Activated CD4-positive, alpha-beta T cell treated with anti-CD3 and anti-CD28 coated beads for 24 hours (primary cell): Measurements from ENCODE around the gene NAP1L1.
A peak's percentile ranks its signal among the peaks of the same experiment; 100 is the strongest.

ENCODE experiments used
- DNase-seq, 2 donors: peaks; one replicate each; pipeline ENCODE4 v3.0.0-alpha.2; 2020; ENCODE audit warnings: low read depth in 2 of 2

NAP1L1 gene

DNA sequence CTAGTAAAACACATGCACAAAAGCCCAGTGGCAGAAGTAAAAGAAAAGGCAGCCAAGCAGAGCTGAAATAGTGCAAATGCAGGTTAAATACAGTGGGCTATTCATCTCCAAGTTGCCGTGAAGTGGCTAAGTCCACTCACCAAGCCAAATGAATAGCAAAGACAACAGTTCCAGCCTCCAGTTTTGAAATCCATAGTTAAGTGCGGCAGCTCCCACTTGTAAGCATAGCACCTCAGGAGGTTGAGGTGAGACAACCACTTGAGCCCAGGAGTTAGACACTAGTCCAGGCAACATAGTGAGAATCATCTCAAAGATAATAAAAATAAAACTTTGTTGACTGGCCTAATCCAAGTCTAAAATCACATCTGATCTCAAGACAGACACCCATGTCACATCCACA, 43.1 kb downstream of the NAP1L1 start:
- no peak for DNase-seq

DNA sequence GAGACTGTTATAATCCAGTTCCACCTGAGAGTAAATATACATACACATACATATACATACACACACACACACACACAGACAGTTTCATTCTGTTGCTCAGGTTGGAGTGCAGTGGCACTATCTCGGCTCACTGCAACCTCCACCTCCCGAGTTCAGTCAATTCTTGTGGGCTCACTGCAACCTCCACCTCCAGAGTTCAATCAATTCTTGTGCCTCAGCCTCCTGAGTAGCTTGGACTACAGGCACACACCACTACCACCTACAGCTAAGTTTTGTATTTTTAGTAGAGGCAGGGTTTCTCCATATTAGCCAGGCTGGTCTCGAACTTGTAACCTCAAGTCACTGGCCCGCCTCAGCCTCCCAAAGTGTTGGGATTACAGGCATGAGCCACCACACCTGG, 44.0 kb downstream of the NAP1L1 start:
- no peak for DNase-seq

DNA sequence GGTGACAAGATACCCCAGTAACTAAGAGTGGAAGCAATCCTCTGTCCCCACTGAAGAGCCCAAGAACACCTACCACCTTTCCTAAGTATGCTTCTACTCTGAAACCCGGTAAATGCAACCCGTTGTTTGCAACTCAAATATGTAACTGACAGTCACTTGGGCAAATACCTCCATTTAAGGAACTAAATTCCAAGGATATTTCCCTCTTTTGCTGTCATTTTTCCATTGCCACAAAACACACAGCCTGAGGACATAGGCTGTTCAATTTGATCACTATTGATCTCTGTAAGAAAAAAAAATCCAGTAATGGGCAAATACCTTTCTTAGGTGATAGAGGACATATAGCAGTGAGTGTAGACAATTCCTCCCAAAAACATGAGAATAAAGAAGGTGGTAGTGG, 46.3 kb downstream of the NAP1L1 start:
- no peak for DNase-seq

DNA sequence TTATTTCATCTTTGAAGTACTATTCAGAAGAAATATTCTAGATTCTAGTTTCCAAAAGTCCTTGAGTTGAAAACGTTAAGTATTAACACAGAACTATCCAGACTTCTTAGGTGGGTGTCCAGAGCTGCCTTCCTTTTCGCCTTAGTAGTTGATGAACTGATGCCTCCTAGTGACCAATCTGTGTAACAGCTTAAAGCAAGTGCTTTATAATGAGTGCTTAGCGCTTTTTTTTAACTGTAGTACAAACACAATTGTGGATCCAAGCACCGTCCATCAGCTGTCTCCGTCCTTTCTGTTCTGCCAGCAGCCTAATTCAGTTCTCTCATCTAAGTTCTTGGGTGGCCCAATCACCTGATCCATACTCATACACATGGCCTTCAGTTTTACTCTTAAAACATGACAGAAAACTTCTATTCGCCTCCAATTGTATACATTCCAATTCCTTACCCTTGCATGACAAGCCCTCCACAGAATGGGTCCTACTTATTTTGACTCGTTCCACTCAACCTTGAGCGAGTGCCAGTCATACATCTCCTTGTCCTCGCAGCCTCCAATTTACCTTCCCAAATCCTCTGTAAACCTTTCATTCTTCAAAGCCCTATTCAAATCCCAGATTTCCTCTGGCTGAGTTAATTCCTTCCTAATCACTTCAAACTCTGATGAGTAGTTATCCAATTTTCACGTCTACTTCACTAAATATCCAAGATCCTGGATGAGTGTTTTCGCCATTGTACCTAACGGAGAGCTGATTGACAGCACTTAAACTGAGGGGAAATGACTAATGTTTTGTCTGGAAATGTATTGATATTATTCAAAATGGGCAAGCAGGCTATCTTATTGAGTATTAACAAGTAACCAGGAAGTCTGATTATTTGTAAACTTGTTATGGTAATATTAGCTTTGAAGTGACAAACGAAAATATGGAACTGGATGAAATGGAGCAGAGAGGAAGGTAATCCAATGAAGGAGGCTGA, 47.1 kb downstream of the NAP1L1 start:
- no peak for DNase-seq

DNA sequence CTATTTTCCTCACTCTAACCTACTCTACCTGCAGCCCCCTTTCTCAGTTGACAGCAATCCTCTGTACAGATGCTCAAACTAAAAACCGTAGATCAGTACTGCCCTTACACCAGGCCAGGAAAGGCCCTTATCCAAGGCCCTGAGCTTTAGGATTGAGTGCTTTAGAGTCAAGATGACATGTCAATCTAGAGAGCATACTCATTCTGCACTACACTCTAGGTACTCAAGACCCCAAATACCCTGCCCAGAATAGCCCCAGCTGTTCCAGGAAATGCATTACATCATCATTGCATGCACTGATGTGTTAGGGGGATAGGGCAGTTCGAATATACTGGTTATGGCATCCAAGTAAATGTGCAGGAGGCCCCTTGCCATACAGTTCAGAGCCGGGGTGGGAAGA, 49.4 kb downstream of the NAP1L1 start:
- DNase-seq, result no peak

DNA sequence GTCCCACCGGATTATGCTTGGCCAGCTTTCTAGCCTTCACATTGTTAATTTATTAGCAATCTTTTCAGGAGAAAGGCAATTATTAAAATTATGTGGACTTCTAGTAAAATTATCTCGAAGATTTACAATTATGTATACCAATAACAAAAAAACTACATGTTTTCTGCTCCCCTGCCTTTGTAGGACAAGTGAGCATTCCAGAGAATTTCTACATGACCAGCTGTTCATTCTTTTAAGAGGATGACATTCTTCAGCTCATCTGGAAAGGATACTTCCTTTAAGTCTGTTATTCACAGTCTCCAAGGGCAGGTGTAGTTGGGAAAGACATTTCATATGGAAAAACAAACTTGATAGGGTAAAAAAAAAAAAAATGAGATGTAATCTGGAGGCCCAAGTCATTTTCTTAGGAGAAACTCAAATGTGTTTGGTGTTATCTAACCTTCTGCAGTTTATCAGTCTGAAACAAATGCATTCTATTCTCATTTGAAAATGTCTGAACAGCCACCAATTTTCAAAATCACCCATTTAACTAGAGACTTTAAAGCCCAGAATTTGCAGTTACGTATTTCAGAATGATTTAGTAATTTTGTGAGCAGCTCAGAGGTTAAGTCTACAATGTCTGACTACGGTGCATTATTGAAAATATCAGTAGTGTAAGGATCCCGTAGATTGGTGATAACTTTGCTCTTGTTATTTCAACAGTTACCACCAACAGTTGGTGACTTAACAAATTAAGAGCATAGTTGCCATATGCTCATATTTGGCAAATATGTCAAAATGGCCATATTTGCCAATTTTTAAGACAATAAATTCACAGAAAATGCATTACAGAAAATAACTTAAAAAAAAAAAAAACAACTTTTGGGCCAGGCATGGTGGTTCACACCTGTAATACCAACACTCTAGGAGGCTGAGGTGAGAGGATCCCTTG, 51.1 kb downstream of the NAP1L1 start:
- DNase-seq, result no peak

DNA sequence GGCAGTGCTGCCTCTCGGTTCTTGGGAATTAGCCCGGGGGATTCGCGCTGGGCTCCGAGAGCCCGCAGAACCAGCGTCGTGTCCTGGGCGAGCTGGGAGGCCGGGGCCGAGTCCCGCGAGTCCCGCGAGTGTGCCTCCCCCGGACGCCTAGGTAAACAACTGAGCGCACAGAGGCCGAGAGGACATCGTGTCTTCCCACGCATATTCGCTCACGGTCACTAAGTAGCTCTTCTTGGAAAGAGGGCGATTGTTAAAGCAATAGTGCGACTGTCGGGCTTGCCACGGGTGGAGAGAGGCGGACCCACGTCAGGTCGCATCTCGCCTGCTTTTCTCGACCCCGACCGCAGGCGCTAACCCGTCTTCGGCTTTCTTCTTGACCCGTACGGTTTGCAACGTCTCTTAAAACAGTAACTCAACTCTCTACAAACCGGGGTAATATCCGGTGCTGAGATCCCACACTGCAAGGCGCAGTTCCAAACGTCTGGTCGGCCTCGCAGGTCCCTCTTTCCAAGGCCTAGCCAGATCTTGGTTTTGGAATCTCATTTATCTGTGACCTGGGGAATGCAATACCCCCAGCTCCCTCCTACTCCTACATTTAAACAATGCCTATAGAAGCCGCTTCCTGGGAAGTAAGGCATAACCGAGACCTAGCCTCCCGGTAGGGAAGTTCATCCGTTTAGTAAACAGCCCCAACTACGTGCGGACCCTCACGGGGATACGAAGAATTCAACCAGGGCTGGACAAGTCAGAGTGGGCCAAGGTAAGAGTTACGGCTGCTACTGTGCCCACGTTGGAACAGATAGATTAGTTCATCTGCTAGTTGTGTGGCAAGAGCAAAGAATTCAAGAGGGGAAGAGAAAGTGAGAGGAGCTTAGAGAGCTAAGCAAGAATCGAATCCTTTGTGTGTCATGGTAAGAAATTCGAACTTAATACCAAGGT, 52.2 kb downstream of the NAP1L1 start:
- peak in 1 of 2 donors; percentile 20 for DNase-seq

DNA sequence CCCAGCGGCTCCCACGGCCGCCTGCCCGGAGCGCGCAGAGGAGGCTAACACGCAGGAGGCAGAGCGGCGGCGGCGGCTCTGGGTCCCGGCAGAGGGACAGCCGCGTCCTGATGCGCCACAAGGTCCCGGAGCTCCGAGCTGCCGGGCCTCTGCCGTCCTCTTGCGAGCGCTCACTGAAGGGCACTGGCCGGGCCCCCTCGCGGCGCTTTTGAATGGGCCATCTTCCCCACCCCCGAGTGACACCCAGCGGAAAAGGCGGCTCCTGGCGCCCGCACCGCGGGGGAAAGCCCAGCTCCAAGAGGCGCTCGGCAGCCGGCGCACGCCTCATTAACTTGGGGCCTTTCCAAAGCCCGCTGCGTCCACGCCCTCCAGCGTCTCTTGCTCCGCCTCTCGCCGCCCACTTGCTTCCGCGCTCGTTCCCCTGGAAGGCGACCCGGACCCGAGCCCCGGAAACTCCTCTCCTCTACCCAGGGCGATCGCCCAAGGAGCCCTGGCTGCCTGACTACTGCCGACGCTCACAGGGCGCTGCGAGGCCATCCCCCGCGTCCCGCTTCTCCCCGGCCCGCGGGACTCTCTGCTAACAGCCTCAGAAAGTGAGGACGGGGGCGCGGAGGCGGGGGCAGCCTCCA, 53.0 kb downstream of the NAP1L1 start, which contains the start of gene PHLDA1:
TSS of gene PHLDA1 (minus strand) at position 363 of the 629 bp plus-strand sequence.
- DNase-seq, result peak; percentile 91 to 94

DNA sequence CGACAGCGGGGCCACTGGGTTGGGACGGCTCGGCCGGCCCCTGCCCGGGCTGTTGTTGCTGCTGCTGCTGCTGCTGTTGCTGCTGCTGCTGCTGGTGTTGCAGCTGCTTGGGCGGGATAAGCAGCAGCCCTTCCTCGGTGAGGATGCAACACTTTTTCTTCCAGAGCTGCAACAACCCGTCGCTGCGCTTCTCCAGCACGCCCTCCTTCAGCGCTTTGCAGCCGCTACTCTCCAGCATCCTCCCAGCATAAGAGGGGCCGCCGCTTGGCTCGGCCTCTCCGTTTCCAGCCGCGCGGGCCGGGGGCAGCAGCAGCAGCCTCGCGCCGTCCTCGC, 53.4 kb downstream of the NAP1L1 start:
- no peak for DNase-seq

DNA sequence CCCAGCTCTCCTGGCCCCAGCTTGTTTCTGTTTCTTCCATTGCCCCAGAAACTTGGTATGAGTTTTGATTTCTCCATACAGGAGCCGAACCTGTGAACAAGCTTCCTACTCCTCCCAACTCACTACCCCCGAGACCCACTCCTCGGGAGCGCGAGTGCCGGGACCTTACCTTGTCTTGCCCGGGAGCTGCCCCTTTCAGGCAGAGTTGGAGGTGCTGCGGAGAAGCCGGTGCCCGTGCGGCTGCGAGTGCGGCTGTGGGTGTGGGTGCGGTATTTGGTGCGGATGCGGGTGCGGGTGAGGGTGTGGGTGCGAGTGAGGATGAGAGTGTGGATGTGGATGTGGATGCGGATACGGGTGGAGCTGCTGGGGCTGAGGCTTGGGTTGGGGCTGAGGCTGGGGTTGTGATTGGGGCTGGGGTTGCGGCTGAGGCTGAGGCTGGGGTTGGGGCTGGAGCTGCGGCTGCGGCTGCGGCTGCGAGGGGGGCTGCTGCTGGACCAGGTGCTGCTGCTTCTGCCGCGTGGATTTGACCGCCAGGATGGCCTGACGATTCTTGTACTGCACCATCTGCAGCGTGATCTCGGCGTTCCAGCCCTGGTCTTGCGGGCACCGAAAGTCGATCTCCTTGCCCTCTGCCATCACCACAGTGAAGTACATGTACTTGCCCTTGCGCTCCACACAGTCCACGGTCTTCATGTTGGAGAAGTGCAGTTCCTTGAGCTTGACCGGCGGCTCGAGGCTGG, 54.0 kb downstream of the NAP1L1 start:
- peak in 1 of 2 donors; percentile 42 for DNase-seq

DNA sequence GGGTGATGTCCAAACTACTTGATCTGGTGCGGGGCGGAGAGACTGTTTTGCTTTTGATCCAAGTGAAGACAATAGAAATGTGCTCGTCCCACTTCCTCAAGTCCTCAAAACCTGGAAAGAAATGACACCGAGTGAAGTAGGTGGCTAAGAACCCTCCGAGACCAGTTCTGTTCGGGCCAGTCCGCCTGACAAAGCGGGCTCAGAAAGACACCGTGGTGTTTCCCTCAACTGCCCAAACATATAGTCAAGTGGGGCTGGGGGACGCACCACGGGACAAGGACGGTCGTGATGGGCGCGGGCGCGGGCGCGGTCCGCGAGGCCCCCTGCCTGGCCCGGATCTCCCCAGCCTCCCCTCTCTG, 54.5 kb downstream of the NAP1L1 start:
- DNase-seq, result no peak

DNA sequence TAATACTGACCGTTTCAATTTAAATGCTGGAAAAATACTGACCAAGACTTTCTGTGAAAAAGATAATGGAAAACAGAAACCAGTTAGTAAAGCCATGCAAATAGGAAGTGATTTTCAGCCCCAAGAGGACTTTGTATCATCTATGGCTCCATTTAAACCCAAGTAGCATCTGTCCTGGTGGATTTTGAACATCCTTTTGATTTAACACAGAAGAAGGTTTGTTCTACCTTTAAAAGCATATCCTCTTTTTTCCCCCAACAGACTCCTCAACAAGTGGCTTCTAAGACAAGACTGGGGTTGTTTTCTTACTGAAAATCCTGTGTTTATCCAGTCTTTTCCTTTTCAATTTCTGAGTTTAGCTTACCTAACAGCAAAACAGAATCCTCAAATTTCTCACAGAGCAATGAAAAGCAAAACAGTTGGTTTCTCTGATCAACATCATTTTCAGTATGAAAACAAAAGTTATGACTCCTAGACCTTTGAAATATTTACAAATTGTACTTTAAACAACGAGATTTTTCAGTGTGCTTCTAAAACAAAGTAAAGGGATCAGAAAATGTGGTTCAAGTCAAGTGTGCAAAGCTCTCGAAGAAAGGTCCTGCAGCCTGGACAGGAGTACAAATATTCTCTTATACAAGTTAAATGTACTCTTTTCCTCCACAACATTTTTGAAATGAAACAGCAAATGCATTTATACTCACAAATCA, 55.8 kb downstream of the NAP1L1 start:
- DNase-seq, result no peak

DNA sequence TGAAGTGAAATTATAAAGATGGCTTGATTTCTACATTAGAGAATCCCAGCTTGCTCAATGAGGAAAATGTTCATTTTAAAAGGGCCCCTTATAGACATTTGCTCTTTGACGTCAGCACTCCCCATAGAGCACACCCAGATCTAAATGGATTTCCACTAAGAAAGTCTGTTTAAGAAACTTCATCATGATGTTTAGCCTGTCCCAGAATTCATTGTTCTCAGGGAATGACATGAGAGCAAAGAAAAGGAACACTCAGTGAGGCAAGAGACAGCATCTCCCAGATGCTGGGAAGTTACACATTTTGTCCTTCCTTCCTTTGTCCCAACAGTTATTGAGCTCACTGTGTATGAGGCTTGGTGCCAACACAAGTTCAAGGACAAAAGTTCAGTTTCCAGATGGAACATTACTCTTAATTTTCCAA, 57.8 kb downstream of the NAP1L1 start:
- DNase-seq, result no peak

DNA sequence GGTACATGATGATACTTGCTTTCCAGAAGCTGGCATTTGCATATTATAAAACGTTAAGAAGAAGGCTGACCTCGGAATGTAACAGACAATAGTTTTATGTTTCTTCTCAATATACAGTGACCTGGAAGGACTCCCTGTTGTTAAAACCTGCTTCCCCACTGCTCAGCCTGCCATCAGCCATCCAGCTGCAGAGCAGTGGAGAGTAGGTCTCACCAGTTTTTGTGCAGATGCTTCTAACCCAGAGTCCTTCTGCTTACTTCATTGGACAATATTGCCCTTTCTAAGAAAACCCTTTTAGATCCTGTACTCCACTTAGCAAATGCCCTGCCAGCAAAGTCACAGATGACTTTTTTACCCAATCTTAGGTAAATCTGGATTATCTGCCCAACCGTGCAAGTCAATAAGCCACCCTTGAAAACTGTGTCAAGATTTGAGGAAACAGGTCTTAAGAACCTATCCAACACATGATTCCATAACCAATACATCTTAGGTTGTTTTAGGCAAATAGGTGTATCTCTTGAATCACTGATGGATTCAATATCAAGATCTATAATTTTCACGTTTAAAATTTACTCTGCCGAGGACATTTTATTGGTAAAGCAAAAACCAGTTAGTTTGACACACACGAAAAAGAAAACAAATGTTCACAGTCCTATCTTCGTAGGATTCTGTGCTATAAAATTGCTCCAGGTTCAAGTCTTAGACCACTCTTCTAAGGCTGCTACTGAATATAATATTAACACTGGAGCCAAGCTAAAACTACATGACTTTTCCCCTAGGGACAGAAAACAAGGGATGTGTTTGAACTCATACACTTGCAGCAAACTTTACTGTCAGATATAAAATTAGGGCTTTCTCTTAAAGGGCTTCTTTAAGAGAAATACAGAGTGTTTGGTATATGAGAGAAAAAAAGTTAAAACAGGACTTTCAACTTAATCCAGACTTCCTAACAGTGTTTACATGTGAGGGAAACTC, 58.6 kb downstream of the NAP1L1 start:
- no peak for DNase-seq

DNA sequence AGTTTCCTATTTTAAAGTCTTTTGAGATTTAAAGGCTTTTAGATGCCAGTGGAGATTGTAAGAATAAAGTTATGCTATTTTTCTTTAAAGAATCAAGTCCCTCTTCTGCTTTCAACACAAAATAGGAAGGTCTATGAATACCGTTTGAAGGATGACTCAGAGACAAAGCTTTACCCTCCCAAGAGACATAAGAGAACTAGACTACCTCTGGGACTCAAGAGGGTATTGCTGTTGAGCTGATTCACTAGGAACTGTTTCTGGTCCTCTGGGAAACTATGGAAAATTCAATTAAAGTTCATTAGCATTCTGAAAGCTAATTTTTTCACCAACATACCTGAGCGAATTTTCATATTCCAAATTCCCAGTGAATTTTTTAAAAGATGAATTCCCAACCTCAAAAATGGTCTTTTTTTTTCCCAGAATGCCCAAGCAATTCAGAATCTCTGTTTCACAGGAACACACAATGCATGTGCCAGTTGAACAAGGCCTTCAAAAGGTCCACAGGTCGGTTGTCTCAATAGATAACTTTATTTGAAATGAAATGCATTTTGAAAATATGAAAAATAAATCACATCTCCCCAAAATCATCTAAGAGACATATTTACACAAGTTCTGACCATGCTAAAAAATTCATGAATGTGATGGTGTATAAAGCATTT, 59.4 kb downstream of the NAP1L1 start:
- no peak for DNase-seq

DNA sequence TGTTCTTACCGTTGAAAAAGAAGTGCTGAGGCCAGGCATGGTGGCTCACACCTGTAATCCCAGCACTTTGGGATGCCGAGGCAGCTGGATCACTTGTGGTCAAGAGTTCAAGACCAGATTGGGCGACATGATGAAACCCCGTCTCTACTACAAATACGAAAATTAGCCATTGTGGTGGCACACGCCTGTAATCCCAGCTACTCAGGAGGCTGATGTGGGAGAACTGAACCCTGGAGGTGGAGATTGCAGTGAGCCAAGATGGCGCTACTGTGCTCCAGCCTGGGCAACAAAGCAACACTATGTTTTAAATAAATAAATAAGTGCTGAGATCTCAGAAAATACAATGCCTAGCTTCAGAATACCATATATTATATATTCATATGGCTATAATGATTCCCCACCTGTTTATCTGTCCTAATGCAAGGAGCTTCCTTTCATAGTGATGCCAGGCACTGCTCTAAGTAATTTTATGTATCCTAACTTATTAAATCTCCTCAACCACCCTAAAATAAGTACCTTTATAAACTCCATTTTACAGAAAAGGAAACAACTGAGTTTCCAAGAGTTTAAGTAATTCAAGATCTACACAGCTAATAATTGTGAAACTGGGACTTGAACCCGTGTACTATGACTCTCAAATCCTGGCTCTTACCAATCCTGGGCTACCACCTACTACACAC, 60.2 kb downstream of the NAP1L1 start:
- no peak for DNase-seq

DNA sequence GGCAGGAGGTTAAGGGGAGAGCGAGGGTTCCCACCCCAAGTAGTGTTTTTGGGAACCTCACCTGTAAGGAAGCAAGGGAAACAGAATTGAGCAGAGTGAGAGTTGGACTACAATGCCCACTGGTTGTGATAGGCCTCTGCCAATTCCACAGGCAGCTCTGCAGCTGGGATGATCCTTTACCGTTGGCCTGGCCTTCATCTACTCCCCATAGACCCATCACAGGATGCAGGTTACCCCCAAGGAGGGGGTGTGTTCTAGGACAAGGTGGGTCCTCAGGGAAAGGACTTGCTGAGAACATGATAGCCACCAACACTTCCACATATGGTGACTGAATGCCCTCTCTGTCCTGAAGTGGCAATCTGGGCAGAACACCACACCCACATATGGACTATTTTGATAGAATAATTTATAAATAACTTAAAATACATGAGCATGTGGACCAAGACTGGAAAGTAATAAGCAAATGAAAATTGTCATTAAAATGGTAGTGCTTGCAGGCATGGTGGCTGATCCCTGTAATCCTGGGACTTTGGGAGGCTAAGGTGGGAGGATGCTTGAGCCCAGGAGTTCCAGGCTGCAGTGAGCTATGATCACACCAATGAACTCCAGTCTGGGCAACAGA, 61.3 kb downstream of the NAP1L1 start:
- no peak for DNase-seq
